A549 (cell line): ENCODE results near the gene TAF1D. TPM values are rescaled to one million over a fixed set of nuclear protein-coding genes. Genes with fewer than 3 reads are reported as not detected.

ENCODE experiments used
- ATAC-seq, 2 experiments: fragments of 200-7000 bp in 1 of 2; fragments of >200 bp in 1 of 2; cut with Nextera tagmentation in 1 of 2; cut with Tn5 transposase in 1 of 2; 3 replicates each; pipeline versions ENCODE4 v1.8.0 to v1.9.1; 2018 to 2020; ENCODE audit warnings: mild to moderate bottlenecking in 1 of 2, moderate library complexity in 1 of 2
- CTCF ChIA-PET: fragments of 300-600 bp; sonication (Branson Sonifier 250); formaldehyde crosslinking; extraction: SDS; loops from one replicate; lab custom pipeline; 2021; ENCODE audit warnings: antibody characterized with exemption, inconsistent platforms; lab: Yijun Ruan, JAX
- POLR2A ChIA-PET: fragments of 350-600 bp; formaldehyde crosslinking; extraction: SDS; loops from one replicate; lab custom pipeline; 2021; ENCODE audit warnings: antibody characterized with exemption, inconsistent platforms; lab: Yijun Ruan, JAX
- DNase-seq, 2 experiments: peaks; one replicate each; pipeline versions ENCODE4 v3.0.0 to v3.0.0-alpha.2; 2011 to 2016; ENCODE audit warnings: low read depth in 1 of 2, low spot score in 1 of 2
- FAIRE-seq: peaks from 2 replicates; lab custom pipeline; 2011; peaks lifted over from hg19 to GRCh38; lab: Jason Lieb, UNC
- H3K27ac ChIP-seq, 2 experiments: fragments of >200 bp; sonication (Bioruptor Twin); formaldehyde crosslinking; 3 replicates each; pipeline ENCODE4 v1.5.1; 2016 to 2017
- H3K4me1 ChIP-seq: fragments of >200 bp; sonication (Bioruptor Twin); formaldehyde crosslinking; 3 replicates; pipeline ENCODE4 v1.6.1; 2016
- H3K4me2 ChIP-seq: fragments of >200 bp; sonication (Bioruptor Twin); formaldehyde crosslinking; 3 replicates; pipeline ENCODE4 v1.6.1; 2016
- H3K4me3 ChIP-seq: fragments of >200 bp; sonication (Bioruptor Twin); formaldehyde crosslinking; 3 replicates; pipeline ENCODE4 v1.5.1; 2016
- H3K9me3 ChIP-seq: fragments of >200 bp; sonication (Bioruptor Twin); formaldehyde crosslinking; 3 replicates; pipeline ENCODE4 v1.6.1; 2016
- BHLHE40 ChIP-seq: IDR thresholded peaks from 2 replicates; pipeline ENCODE4 v1.6.1; 2012; ENCODE audit warnings: low read depth, low read length, inconsistent platforms
- CBX2 ChIP-seq: fragments of 200-600 bp; sonication (generic); IDR thresholded peaks from 2 replicates; pipeline ENCODE4 v1.6.1; 2016; ENCODE audit warnings: low read depth, mild to moderate bottlenecking, borderline replicate concordance
- CBX8 ChIP-seq: fragments of 200-600 bp; sonication (generic); IDR thresholded peaks from 2 replicates; pipeline ENCODE4 v1.6.1; 2016
- CEBPB ChIP-seq, 2 experiments: fragments of >200 bp in 1 of 2; sonication (Bioruptor Twin) in 1 of 2; formaldehyde crosslinking in 1 of 2; IDR thresholded peaks; 2 replicates each; pipeline ENCODE4 v1.6.1; 2012 to 2016
- CHD2 ChIP-seq: fragments of 150-350 bp; IDR thresholded peaks from 2 replicates; pipeline ENCODE4 v1.6.1; 2014; ENCODE audit warnings: low read length; ENCODE audit not compliant: partially characterized antibody
- EHF ChIP-seq: fragments of 250-450 bp; sonication (Bioruptor Pico); IDR thresholded peaks from 2 replicates; pipeline ENCODE4 v1.5.0; 2020; ENCODE audit warnings: mild to moderate bottlenecking
- EHMT2 ChIP-seq: fragments of 200-600 bp; sonication (generic); IDR thresholded peaks from 2 replicates; pipeline ENCODE4 v1.6.1; 2016; ENCODE audit warnings: antibody characterized with exemption, low read depth, mild to moderate bottlenecking, moderate library complexity
- EP300 ChIP-seq, 2 experiments: fragments of >200 bp; sonication (Bioruptor Twin); formaldehyde crosslinking; IDR thresholded peaks; 2 replicates in 1 of 2; 3 replicates in 1 of 2; pipeline ENCODE4 v1.6.1; 2016 to 2017
- FOSL2 ChIP-seq, 2 experiments: fragments of 450-650 bp in 1 of 2; fragments of >200 bp in 1 of 2; sonication (Bioruptor Twin) in 1 of 2; formaldehyde crosslinking; IDR thresholded peaks; 2 replicates each; pipeline versions ENCODE4 v1.5.0 to v1.6.1; 2016 to 2020; ENCODE audit warnings: mild to moderate bottlenecking in 1 of 2, moderate library complexity in 1 of 2
- HOXA7 ChIP-seq: fragments of 250-450 bp; sonication (Bioruptor Pico); IDR thresholded peaks from 2 replicates; pipeline ENCODE4 v1.5.0; 2020; ENCODE audit warnings: mild to moderate bottlenecking, moderate library complexity
- HOXB13 ChIP-seq: fragments of 250-450 bp; sonication (Bioruptor Pico); IDR thresholded peaks from 2 replicates; pipeline ENCODE4 v1.5.0; 2020; ENCODE audit warnings: low read depth, mild to moderate bottlenecking, moderate library complexity
- JUN ChIP-seq, 2 experiments: fragments of >200 bp; sonication (Bioruptor Twin); formaldehyde crosslinking; IDR thresholded peaks; 2 replicates in 1 of 2; 3 replicates in 1 of 2; pipeline ENCODE4 v1.6.1; 2016 to 2017
- MYC ChIP-seq: IDR thresholded peaks from 2 replicates; pipeline ENCODE4 v1.6.1; 2012; ENCODE audit warnings: mild to moderate bottlenecking, inconsistent platforms, low read length, improper control_type of control experiment, borderline replicate concordance
- NFE2L2 ChIP-seq: fragments of 150-350 bp; conservative IDR thresholded peaks from 2 replicates; pipeline ENCODE4 v1.6.1; 2014; ENCODE audit warnings: low read length
- NPAS2 ChIP-seq: fragments of 250-450 bp; sonication (Bioruptor Pico); IDR thresholded peaks from 2 replicates; pipeline ENCODE4 v1.8.0; 2022; ENCODE audit warnings: mild to moderate bottlenecking, moderate library complexity, borderline replicate concordance
- PHF8 ChIP-seq: fragments of 200-600 bp; sonication (generic); IDR thresholded peaks from 2 replicates; pipeline ENCODE4 v1.6.1; 2016; ENCODE audit warnings: low read depth, mild to moderate bottlenecking, antibody characterized with exemption, moderate library complexity, borderline replicate concordance
- POLR2A ChIP-seq: IDR thresholded peaks from 2 replicates; pipeline ENCODE4 v1.6.1; 2012; ENCODE audit warnings: mild to moderate bottlenecking, low read length
- SMC3 ChIP-seq: fragments of >200 bp; sonication (Bioruptor Twin); formaldehyde crosslinking; IDR thresholded peaks from 3 replicates; pipeline ENCODE4 v1.6.1; 2018; ENCODE audit warnings: inconsistent platforms
- SREBF2 ChIP-seq: fragments of 450-650 bp; IDR thresholded peaks from 2 replicates; pipeline ENCODE4 v1.6.1; 2014; ENCODE audit warnings: mild to moderate bottlenecking, moderate library complexity
- ZC3H11A ChIP-seq: fragments of 450-650 bp; IDR thresholded peaks from 2 replicates; pipeline ENCODE4 v1.6.1; 2014; ENCODE audit warnings: antibody characterized with exemption, mild to moderate bottlenecking
- ZFP36 ChIP-seq: fragments of 450-650 bp; IDR thresholded peaks from 2 replicates; pipeline ENCODE4 v1.6.1; 2014; ENCODE audit warnings: borderline replicate concordance; ENCODE audit not compliant: partially characterized antibody
- WGBS: methylation state at CpG from one replicate; pipeline ENCODE4 v1.1.6; 2017; ENCODE audit errors: missing lambda C conversion rate; 5-methylcytosine and 5-hydroxymethylcytosine counted together
- polyA plus RNA-seq, 4 experiments: library from polyadenylated mRNA; depleted of rRNA in 3 of 4; stranded (reverse); fragments of >200 nt; fragmentation: RNase III in 1 of 4; extraction: RNeasy Plus Mini Kit Qiagen cat#74134 plus additional on column Dnase treatment in 1 of 4; gene quantifications; 2 replicates in 3 of 4; 3 replicates in 1 of 4; pipeline ENCODE4 v1.2.3, GENCODE V29; 2011 to 2017
- TF ChIP-seq, protein P1 (sequence below): fragments of >200 bp; sonication (Bioruptor Twin); formaldehyde crosslinking; IDR thresholded peaks from 3 replicates; pipeline ENCODE4 v1.6.1; 2016
- TF ChIP-seq, protein P2 (sequence below): IDR thresholded peaks from 2 replicates; pipeline ENCODE4 v1.6.1; 2012
- TF ChIP-seq, protein P3 (sequence below): fragments of >200 bp; sonication (Bioruptor Twin); formaldehyde crosslinking; IDR thresholded peaks from 3 replicates; pipeline ENCODE4 v1.5.1; 2016

The TAF1D gene
- polyA plus RNA-seq, 2 of the 4 experiments (the other 2 are of a cell fraction) = 116 to 218 TPM

DNA sequence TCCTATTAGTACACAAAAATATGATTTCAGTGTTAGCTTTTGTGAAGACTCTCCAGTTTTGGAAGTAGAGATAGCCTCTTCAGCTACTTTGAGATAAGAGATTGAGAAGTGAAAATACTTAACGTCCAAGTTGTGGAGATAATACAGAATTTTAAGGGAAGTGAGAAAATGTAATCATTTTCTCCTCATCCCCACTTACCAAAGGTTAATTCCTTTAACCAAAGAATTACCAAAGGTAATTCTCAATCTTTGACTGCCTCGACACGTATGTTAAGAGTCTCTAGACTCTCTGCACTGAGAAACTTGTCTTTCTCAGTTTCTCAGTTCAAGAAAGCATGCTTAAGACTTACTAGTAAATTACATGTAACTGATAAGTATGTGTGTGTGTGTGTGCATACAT lies 15.5 kb upstream of the TAF1D start:
- WGBS = 76% methylated on average over 3 of the region's 3 CpGs
- Histone ChIP-seq H3K27ac (no peak overlapping the region), H3K4me1 (no peaks in the 10 kb centered on the region), H3K9me3 (no peaks in the 10 kb centered on the region)
- no peak for TF ChIP-seq ZC3H11A
- TF ChIP-seq CEBPB (IDR thresholded peaks at IDR 0.05) = no peak
- TF ChIP-seq, protein P1, sequence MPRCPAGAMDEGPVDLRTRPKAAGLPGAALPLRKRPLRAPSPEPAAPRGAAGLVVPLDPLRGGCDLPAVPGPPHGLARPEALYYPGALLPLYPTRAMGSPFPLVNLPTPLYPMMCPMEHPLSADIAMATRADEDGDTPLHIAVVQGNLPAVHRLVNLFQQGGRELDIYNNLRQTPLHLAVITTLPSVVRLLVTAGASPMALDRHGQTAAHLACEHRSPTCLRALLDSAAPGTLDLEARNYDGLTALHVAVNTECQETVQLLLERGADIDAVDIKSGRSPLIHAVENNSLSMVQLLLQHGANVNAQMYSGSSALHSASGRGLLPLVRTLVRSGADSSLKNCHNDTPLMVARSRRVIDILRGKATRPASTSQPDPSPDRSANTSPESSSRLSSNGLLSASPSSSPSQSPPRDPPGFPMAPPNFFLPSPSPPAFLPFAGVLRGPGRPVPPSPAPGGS = no peak
- no peak for TF ChIP-seq JUN (IDR thresholded peaks at IDR 0.05)
- TF ChIP-seq, all 56 proteins: peak for 0
- ChIA-PET CTCF (no interaction called here), POLR2A (interaction anchor here (0.6 to 0.8 kb wide), 2 partner anchors 33 to 371 kb away, joined by 3 read pairs; no protein-coding TSS in a partner anchor)
- Histone ChIP-seq H3K4me3 (no peak overlapping the region), H3K4me2 (no peak overlapping the region)
- no peak for ATAC-seq
- FAIRE-seq = no peak
- no peak for DNase-seq

DNA sequence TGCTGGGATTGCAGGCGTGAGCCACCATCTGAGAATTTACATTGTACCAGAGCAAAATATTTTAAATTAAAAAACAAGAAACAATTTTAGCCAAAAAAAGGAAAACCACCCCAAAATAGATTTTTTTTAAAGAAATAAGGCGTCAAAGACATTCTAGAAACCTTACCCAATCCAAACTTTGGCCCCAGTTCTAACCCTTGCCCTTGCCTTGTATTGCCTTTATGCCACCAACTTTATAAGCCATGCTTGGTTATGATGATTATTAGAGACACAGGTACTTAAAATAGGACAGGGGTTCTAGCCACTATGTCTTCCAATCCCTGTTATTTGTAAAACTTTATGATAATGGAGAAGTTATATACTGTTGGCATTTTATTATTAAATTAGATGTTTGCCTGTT lies 11.9 kb upstream of the TAF1D start:
- no peak overlapping the region for H3K27ac ChIP-seq
- ChIA-PET CTCF (no interaction called here), POLR2A (no interaction called here)
- H3K4me1 ChIP-seq = no peaks in the 10 kb centered on the region
- H3K4me3 ChIP-seq = no peak overlapping the region
- no peaks in the 10 kb centered on the region for H3K9me3 ChIP-seq
- H3K4me2 ChIP-seq = no peak overlapping the region
- DNase-seq = no peak
- no peak for TF ChIP-seq EP300 (IDR thresholded peaks at IDR 0.05)
- no peak for TF ChIP-seq EHF
- no peak for TF ChIP-seq EHMT2
- TF ChIP-seq JUN (IDR thresholded peaks at IDR 0.05) = no peak
- TF ChIP-seq BHLHE40 = no peak
- no peak for TF ChIP-seq SMC3
- no peak for TF ChIP-seq ZFP36
- no peak for TF ChIP-seq HOXA7
- TF ChIP-seq FOSL2 (IDR thresholded peaks at IDR 0.05) = no peak
- TF ChIP-seq FOSL2 (CRISPR knock-in tag; IDR thresholded peaks at IDR 0.05) = no peak
- no peak for TF ChIP-seq PHF8
- no peak for TF ChIP-seq MYC
- TF ChIP-seq, protein P2, sequence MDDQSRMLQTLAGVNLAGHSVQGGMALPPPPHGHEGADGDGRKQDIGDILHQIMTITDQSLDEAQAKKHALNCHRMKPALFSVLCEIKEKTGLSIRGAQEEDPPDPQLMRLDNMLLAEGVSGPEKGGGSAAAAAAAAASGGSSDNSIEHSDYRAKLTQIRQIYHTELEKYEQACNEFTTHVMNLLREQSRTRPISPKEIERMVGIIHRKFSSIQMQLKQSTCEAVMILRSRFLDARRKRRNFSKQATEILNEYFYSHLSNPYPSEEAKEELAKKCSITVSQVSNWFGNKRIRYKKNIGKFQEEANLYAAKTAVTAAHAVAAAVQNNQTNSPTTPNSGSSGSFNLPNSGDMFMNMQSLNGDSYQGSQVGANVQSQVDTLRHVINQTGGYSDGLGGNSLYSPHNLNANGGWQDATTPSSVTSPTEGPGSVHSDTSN = no peak
- TF ChIP-seq CBX8 = no peak
- TF ChIP-seq POLR2A = no peak
- no peak for TF ChIP-seq CHD2
- 98% methylated on average over 2 of the region's 2 CpGs for whole genome bisulfite sequencing
- no peak for ATAC-seq
- FAIRE-seq = no peak

DNA sequence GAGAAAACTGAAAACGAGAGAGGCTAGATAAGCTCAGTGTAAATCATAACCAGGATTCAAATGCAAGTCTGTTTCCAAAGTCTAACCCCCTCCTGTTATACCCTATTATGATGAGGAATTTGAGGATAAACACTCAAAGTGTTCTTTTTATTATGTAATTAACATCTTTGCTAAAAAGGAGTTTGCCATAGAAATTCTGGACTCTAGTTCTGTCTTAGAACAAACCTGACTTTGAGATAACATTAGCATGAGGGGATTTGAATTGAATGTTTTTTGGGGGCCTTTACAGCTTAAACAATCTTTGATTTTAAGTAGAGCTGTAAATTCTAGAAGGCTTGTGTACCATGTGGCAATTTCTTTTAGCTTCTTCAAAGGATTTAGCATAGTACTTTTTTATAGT lies 9.7 kb upstream of the TAF1D start:
- DNase-seq (no peak), FAIRE-seq (no peak), ATAC-seq (no peak)
- ChIA-PET CTCF (no interaction called here), POLR2A (interaction anchor here (0.6 kb wide), 1 partner anchor 33 kb away, joined by 4 read pairs; the partner anchor contains the start of gene MED17)
- Histone ChIP-seq H3K4me1 (peaks cover 12% of the 10 kb centered on the region), H3K4me3 (no peak overlapping the region), H3K9me3 (no peaks in the 10 kb centered on the region), H3K27ac (no peak overlapping the region), H3K4me2 (no peak overlapping the region)
- WGBS = 77% methylated on average over 1 of the region's 1 CpG
- TF ChIP-seq CBX2 (no peak), NFE2L2 (no peak), HOXB13 (CRISPR knock-in tag) (no peak), CEBPB (IDR thresholded peaks at IDR 0.05) (no peak), NPAS2 (CRISPR knock-in tag) (no peak), EHMT2 (no peak), SREBF2 (no peak)
- TF ChIP-seq, protein P3, sequence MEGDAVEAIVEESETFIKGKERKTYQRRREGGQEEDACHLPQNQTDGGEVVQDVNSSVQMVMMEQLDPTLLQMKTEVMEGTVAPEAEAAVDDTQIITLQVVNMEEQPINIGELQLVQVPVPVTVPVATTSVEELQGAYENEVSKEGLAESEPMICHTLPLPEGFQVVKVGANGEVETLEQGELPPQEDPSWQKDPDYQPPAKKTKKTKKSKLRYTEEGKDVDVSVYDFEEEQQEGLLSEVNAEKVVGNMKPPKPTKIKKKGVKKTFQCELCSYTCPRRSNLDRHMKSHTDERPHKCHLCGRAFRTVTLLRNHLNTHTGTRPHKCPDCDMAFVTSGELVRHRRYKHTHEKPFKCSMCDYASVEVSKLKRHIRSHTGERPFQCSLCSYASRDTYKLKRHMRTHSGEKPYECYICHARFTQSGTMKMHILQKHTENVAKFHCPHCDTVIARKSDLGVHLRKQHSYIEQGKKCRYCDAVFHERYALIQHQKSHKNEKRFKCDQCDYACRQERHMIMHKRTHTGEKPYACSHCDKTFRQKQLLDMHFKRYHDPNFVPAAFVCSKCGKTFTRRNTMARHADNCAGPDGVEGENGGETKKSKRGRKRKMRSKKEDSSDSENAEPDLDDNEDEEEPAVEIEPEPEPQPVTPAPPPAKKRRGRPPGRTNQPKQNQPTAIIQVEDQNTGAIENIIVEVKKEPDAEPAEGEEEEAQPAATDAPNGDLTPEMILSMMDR = no peak
